HUDEP-2 (cell line): Measurements from ENCODE around the gene CRYGN.

Experiments used
- DNase-seq, 76 experiments: peaks; one replicate each; lab custom pipeline; 2025; ENCODE audit not compliant: unreplicated experiment in 76 of 76; lab: John Stamatoyannopoulos, UW

Gene CRYGN

DNA sequence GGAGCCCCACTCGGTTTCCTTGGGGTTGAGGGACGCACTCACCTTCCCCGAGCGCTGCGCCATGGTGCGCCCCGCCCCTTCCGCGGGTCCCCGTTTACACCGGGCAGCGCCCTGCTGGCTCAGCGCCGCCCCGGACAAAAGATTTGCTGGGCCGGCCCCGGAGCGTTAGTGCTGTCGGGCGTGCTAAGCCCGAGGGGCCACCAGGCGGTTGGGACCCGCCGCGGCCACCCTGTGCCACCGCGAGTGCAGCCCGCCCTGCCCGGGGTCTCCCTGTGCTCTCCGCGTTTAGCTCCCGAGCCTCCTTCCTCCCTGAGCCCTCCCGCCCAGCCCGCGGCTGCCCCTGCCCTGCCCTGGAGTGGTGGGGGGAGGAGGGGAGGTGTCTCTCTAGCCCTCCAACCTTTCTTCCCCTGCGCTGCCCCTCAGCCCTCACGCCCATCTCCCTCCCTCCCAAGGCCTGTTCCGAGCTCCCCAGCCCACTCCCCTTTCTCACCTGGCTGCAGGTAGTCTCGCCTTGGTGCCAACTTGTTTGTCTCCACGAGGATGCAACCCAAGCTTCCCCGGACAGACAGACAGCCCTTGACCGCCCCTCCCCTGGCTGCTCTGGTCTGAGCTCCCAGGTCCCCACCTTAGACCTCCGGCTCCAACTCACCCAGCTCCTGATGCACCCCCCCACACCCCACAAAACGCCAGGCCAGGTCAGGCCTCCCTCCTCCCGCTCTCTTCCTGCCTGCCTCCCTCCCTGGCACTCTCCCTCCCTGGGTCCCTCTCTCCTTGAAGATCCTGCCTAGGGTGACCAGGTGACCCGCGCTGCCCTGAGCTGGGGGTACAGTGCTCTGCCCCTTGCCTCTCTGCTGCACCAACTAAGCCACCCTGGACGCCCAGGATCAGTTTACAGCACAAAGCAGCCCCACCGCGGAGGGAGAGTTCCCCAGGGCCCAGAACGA is at the start of gene CRYGN:
Gene CRYGN, minus strand, starts transcription at position 287 of the 944 bp plus-strand sequence. Its CDS starts 224 bp downstream, at position 63.
- no peak for DNase-seq

GRCh38 chr7:151489498-151489897 is 49.6 kb upstream of the CRYGN start:
- DNase-seq = no peak

DNA sequence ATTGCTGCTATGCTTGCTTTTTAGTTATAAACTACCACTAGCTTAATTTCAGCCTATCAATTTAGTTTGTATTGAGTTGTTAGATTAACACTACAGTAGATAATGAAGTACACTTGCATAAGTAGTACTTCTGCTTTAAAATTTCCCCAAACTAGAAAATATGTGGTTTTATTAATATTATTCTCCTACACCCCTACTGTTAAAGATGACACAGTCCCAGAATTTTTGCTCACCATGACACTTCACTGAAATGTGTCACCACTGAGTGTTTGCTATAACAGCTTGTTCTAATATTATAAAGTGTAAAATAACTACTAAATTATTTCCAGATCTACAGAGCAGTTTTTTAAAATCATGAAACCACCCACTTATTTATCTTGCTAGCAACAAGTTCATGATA is 48.2 kb upstream of the CRYGN start:
- DNase-seq = no peak

DNA sequence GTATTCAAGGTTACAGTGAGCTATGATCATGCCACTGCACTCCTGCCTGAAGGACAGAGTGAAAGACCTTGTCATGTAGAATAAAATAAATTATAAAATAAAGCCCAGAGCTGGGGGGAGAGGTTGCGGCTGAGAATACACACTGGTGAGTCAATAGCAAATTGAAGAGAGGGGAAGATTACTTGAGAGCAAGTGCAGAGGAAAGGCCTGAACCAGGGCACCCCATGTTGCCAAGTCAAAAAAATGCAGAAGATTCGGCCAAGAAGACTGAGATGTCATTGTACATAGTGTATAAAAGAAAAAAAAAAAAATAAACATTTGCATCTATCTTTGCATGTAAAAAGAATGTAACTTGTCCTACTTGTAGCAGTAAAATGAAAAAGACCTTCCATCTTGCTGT is 47.3 kb upstream of the CRYGN start:
- no peak for DNase-seq

DNA sequence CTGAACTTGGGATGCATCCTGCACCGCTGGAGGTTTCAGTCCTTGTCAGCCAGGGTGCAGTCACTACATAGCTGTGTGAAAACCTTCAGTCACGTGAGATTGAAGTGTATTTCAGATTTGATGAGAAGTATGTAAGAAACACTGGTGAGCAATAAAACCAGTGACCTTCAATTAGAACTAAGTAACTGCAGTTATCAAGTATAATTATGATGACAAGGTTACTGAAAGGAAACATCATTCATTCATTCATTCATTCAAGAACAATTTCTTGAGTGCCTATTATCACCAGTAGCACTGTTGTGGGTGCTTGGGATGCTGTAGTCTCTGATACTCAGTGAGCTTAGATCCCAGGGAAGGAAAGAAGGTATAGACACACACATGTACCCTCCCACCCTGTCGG is 46.1 kb upstream of the CRYGN start:
- DNase-seq = no peak

DNA sequence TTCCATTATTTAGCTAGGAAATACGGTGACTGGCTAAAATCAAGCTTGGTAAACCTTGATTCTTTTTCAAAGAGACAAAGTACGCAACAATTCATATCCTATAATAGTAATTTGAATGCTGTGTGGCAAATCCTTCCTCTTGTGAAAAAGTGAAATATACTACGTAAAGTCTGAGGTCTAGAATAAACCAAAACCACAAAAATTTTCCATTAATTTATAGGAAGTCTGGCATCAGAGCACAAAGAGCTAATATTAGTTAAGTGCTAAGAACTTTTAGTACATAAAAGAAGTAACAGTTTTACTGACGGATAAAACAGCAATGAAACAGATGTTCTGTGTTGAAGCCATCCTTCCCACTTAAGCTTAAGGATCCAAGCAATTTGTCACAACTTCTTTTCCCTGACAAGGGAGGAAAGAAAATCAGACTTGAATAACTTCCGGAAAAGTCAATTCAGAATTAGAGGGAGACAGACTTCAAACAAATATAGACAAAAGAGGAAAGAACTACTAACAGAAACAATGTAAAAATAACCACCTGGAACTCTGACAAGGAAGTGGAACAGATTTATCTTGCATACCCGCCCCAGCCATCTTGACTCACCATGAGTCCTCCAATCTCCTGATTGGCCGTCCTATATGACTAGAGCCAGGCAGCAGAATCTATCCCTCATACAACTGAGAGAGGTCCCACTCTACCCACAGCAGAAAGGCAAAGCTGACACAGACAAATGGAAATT is 45.2 kb upstream of the CRYGN start:
- DNase-seq = no peak

DNA sequence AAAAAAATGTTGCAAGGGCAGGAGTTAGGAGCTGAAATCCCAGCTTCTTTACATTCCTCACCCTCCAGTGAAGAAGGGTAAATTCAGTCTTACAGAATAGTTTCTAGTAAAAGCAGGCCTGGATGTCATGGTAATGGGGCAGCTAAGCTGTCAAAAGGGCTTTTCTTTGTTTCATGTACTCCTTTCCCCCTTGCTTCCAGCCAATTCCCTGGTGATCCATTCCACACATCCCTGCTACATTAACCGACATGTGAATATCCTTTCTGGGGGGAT is 43.7 kb upstream of the CRYGN start:
- DNase-seq = no peak

GRCh38 chr7:151482883-151483710 is 43.2 kb upstream of the CRYGN start:
- no peak for DNase-seq

DNA sequence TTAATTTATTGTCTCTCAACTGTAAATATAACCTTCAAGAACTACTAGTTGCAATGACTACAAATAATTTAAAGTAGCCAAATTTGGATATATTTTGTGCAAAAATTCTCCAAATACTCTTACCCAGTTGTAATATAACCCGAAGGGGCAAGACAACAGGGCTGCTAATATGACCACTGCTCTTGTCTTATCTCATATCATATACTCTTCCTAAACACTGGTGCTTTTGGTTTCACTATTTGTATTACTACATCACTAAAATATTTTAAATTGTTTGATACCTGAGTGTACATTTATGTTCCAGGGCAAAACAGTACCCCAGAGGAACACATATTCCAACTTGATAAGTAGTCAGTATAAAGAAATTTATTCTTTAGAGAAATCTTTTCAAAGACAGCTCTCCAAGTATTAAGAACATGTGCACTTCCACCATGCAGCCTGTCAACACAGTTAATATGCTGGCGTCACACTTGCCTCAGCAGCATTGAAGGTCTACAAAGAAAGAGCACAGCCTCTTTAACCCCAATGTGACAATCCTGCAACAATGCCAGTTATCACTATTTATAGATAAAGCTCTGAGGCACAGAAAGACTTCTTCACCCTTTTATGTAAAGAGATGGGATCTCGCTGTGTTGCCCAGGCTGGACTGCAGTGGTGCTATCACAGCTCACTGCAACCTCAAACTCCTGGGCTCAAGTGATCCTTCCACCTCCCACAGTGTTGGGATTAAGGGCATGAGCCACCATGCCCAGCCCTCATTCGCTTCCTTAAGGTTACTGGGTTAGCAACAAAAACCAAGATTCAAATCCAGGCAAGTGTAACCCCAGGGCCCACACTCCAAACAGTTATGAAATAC is 41.9 kb upstream of the CRYGN start:
- no peak for DNase-seq

DNA sequence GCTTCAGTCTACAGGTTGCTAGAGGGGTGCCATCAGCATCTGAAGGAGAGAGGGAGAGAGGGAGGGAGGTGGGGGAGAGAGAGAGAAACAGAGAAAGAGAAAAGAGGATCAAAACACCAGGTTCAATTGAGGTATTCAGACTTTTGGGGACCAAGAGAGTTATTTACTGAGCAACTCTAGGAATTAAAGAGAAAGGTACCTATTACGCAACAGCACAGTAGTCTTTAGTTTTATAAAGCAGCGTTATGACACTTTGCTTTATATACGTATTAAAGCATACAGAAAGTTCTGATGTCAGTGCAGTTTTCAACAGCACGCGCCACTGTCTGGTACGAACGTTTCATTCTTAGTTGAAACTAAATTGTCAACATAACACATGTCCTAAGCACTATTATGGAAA is 37.9 kb upstream of the CRYGN start:
- no peak for DNase-seq

- no peak for DNase-seq
These were observed 32.9 kb upstream of the CRYGN start for GRCh38 chr7:151472644-151473380.

- DNase-seq = no peak
These were observed 30.8 kb upstream of the CRYGN start for GRCh38 chr7:151470711-151471110.

GRCh38 chr7:151469281-151469680 is 29.3 kb upstream of the CRYGN start:
- peak in 42 of 76 experiments; percentile 2 to 52 (median 24) for DNase-seq

GRCh38 chr7:151468217-151469018 is 28.5 kb upstream of the CRYGN start:
- DNase-seq = no peak

DNA sequence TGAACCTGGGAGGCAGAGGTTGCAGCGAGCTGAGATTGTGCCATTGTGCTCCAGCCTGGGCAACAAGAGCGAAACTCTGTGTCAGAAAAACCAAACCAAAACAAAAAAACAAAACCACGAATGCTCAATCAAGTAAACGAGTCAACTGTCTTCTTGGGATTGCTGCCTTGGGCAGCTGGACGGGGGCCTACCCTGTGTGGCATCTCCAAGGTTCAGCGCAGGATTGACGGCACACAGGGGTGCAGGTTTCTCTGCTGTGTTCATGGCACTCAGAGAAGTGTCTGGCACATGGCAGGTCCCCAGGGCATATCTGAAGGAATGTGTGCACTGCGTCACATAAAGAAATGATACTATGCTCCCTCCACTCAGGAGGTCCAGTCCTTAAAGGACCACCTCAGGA is 25.2 kb upstream of the CRYGN start:
- no peak for DNase-seq

- DNase-seq = no peak
These were observed 22.4 kb upstream of the CRYGN start for GRCh38 chr7:151462306-151462779.

DNA sequence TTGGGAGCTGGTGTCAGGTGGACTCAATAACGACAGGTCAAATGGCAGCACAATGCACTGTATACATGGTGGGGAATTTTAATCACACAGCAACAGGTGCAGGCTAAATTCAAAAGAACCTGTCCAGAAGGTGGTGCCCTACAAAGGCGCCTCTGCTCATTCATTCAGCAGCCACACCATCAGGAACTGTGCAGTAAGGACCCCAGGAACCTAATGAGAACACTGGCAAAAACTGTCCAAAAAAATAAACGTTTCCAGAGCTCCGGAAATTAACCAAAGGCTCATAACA is 21.9 kb upstream of the CRYGN start:
- no peak for DNase-seq

GRCh38 chr7:151461096-151461941 is 21.4 kb upstream of the CRYGN start:
- no peak for DNase-seq
